ENCODE data around the gene CCL21. TPM values are rescaled to one million over a fixed set of nuclear protein-coding genes. Genes with fewer than 3 reads are reported as not detected.

Gene CCL21
- total RNA-seq, 1 experiment from 2014 or later, result not detected

- TF ChIP-seq ATF6 (CRISPR knock-in tag; IDR thresholded peaks at IDR 0.05) (no peak), ELF4 (CRISPR knock-in tag; IDR thresholded peaks at IDR 0.05; ENCODE audit: low read depth) (no peak), ZNF671 (CRISPR knock-in tag; IDR thresholded peaks at IDR 0.05) (no peak)
Measured at GRCh38 chr9:34671307-34671706, 38.6 kb downstream of the CCL21 start (continued).

GRCh38 chr9:34669809-34670562 lies 40.0 kb downstream of the CCL21 start:
- H3K9me3 Mint-ChIP-seq, result peaks cover 20% of the 10 kb centered on the region
- no peak overlapping the region for H3K4me3 Mint-ChIP-seq
- ATAC-seq (no peak), DNase-seq (ENCODE audit: low spot score) (no peak)
- ChIA-PET POLR2A (no interaction called here), CTCF (interaction anchor here (1.6 kb wide), 2 partner anchors 31 to 33 kb away, joined by 6 to 8 read pairs; no protein-coding TSS in a partner anchor)
- H3K27ac Mint-ChIP-seq, result no peak overlapping the region
- H3K4me1 Mint-ChIP-seq, result peaks cover 5% of the 10 kb centered on the region
- H3K36me3 Mint-ChIP-seq, result peaks cover 24% of the 10 kb centered on the region
- TF ChIP-seq CTCF (IDR thresholded peaks at IDR 0.05) (no peak), ZNF671 (CRISPR knock-in tag; IDR thresholded peaks at IDR 0.05) (no peak), ATF1 (CRISPR knock-in tag; IDR thresholded peaks at IDR 0.05) (no peak), ZNF317 (CRISPR knock-in tag; IDR thresholded peaks at IDR 0.05; ENCODE audit: borderline replicate concordance, low read depth) (no peak), IRF2 (CRISPR knock-in tag; IDR thresholded peaks at IDR 0.05; ENCODE audit: borderline replicate concordance, low read depth) (no peak), FOXK1 (CRISPR knock-in tag; IDR thresholded peaks at IDR 0.05) (no peak), CBFB (CRISPR knock-in tag; IDR thresholded peaks at IDR 0.05; ENCODE audit: low read depth) (no peak), FOXJ3 (CRISPR knock-in tag; IDR thresholded peaks at IDR 0.05; ENCODE audit: borderline replicate concordance) (no peak), JAZF1 (CRISPR knock-in tag; IDR thresholded peaks at IDR 0.05) (no peak)
- TF ChIP-seq, protein P1, sequence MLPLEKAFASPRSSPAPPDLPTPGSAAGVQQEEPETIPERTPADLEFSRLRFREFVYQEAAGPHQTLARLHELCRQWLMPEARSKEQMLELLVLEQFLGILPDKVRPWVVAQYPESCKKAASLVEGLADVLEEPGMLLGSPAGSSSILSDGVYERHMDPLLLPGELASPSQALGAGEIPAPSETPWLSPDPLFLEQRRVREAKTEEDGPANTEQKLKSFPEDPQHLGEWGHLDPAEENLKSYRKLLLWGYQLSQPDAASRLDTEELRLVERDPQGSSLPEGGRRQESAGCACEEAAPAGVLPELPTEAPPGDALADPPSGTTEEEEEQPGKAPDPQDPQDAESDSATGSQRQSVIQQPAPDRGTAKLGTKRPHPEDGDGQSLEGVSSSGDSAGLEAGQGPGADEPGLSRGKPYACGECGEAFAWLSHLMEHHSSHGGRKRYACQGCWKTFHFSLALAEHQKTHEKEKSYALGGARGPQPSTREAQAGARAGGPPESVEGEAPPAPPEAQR (CRISPR knock-in tag; IDR thresholded peaks at IDR 0.05), result no peak
- TF ChIP-seq, protein P2, sequence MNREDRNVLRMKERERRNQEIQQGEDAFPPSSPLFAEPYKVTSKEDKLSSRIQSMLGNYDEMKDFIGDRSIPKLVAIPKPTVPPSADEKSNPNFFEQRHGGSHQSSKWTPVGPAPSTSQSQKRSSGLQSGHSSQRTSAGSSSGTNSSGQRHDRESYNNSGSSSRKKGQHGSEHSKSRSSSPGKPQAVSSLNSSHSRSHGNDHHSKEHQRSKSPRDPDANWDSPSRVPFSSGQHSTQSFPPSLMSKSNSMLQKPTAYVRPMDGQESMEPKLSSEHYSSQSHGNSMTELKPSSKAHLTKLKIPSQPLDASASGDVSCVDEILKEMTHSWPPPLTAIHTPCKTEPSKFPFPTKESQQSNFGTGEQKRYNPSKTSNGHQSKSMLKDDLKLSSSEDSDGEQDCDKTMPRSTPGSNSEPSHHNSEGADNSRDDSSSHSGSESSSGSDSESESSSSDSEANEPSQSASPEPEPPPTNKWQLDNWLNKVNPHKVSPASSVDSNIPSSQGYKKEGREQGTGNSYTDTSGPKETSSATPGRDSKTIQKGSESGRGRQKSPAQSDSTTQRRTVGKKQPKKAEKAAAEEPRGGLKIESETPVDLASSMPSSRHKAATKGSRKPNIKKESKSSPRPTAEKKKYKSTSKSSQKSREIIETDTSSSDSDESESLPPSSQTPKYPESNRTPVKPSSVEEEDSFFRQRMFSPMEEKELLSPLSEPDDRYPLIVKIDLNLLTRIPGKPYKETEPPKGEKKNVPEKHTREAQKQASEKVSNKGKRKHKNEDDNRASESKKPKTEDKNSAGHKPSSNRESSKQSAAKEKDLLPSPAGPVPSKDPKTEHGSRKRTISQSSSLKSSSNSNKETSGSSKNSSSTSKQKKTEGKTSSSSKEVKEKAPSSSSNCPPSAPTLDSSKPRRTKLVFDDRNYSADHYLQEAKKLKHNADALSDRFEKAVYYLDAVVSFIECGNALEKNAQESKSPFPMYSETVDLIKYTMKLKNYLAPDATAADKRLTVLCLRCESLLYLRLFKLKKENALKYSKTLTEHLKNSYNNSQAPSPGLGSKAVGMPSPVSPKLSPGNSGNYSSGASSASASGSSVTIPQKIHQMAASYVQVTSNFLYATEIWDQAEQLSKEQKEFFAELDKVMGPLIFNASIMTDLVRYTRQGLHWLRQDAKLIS (CRISPR knock-in tag; IDR thresholded peaks at IDR 0.05; ENCODE audit: borderline replicate concordance), result no peak
- H3K27me3 Mint-ChIP-seq (ENCODE audit: low read depth), result peaks cover 10% of the 10 kb centered on the region

All from WTC11 (cell line).